HEK293T (cell line): Measurements from ENCODE around the gene SLC5A1.

Experiments
- ARNT ChIP-seq: fragments of 450-650 bp; IDR thresholded peaks from 2 replicates; pipeline ENCODE4 v1.6.1; 2017; ENCODE audit warnings: mild to moderate bottlenecking
- BHLHE40 ChIP-seq: fragments of 450-650 bp; IDR thresholded peaks from 2 replicates; pipeline ENCODE4 v1.6.1; 2016; ENCODE audit warnings: mild to moderate bottlenecking, moderate library complexity, borderline replicate concordance
- FOXM1 ChIP-seq: fragments of 450-650 bp; IDR thresholded peaks from 2 replicates; pipeline ENCODE4 v1.6.1; 2017; ENCODE audit warnings: mild to moderate bottlenecking, borderline replicate concordance
- LEF1 ChIP-seq: fragments of 450-650 bp; IDR thresholded peaks from 2 replicates; pipeline ENCODE4 v1.6.1; 2017; ENCODE audit warnings: mild to moderate bottlenecking, borderline replicate concordance
- PKNOX1 ChIP-seq: fragments of 450-650 bp; IDR thresholded peaks from 2 replicates; pipeline ENCODE4 v1.6.1; 2016
- SP1 ChIP-seq: fragments of 450-650 bp; IDR thresholded peaks from 2 replicates; pipeline ENCODE4 v1.6.1; 2017
- SUZ12 ChIP-seq: fragments of 450-650 bp; IDR thresholded peaks from 2 replicates; pipeline ENCODE4 v1.6.1; 2016; ENCODE audit warnings: mild to moderate bottlenecking
- TARDBP ChIP-seq: fragments of 450-650 bp; IDR thresholded peaks from 2 replicates; pipeline ENCODE4 v1.6.1; 2016

GRCh38 chr22:32066820-32067219 lies 23.8 kb downstream of the SLC5A1 start:
- TF ChIP-seq SP1 (no peak), FOXM1 (no peak), PKNOX1 (no peak), BHLHE40 (no peak), ARNT (no peak), TARDBP (no peak), LEF1 (no peak), SUZ12 (no peak)
